Measurements from ENCODE around the gene PGAM5. TPM values are rescaled to one million over a fixed set of nuclear protein-coding genes. Genes with fewer than 3 reads are reported as not detected.
"Not testable (repeated sequence)": the region's sequence is repeated elsewhere in the genome, so short reads cannot be mapped to it uniquely, and the experiment has no call there.

Gene PGAM5
- total and polyA plus RNA-seq, 2 of the 4 experiments (the other 2 are of a cell fraction), result 25.2 to 37.8 TPM

GRCh38 chr12:132748319-132748718 lies 37.7 kb downstream of the PGAM5 start:
- WGBS, 2 experiments (ENCODE audit: extremely low coverage in 2 of 2, insufficient read length in 1 of 2), result 92% methylated on average over 10 of the region's 10 CpGs; no CpG with 5 or more reads in 1 of the 2 experiments
- Histone ChIP-seq H3K4me1 (ENCODE audit: control insufficient read depth, insufficient read depth, low read length) (peaks cover 5% of the 10 kb centered on the region; the same call in 1 of the 2 replicates), H4K91ac (ENCODE audit: insufficient read depth, low read depth, low read length) (no peak overlapping the region), H3K27me3 (ENCODE audit: control insufficient read depth, insufficient read depth, low read length) (no peaks in the 10 kb centered on the region), H3K56ac (ENCODE audit: extremely low read depth, insufficient read depth, low read length) (no peak overlapping the region), H2BK5ac (ENCODE audit: low read depth, low read length, poor library complexity, severe bottlenecking) (no peak overlapping the region), H3K4me3 (ENCODE audit: insufficient read depth, low read depth, low read length) (no peak overlapping the region), H3K4ac (ENCODE audit: low read depth, low read length) (no peak overlapping the region), H4K20me1 (ENCODE audit: insufficient read depth, low read length) (peaks cover 82% of the 10 kb centered on the region), H4K5ac (ENCODE audit: low read depth, low read length) (no peak overlapping the region), H2AK9ac (replicated peaks; ENCODE audit: low read depth, low read length, poor library complexity) (no peak overlapping the region), H3K23ac (ENCODE audit: low read depth, low read length) (no peak overlapping the region), H2AFZ (replicated peaks; ENCODE audit: low read length, poor library complexity) (no peak overlapping the region), H2AK5ac (ENCODE audit: low read depth, low read length) (no peak overlapping the region), H2BK20ac (ENCODE audit: low read depth, low read length) (no peak overlapping the region), H3K18ac (ENCODE audit: low read depth, low read length) (no peak overlapping the region), H3K9me1 (ENCODE audit: insufficient read depth, low read length) (peaks cover 3% of the 10 kb centered on the region; the same call in 1 of the 2 replicates), H3K36me3 (ENCODE audit: control insufficient read depth, insufficient read depth, low read length) (peaks cover 69% of the 10 kb centered on the region), H2BK15ac (ENCODE audit: low read depth, low read length) (no peak overlapping the region), H3K9me3 (ENCODE audit: control insufficient read depth, insufficient read depth, low read length) (no peaks in the 10 kb centered on the region), H3K79me1 (ENCODE audit: low read depth in 1 of 2, low read length in 2 of 2) (peaks cover 35 to 76% of the 10 kb centered on the region in 2 experiments), H4K8ac (ENCODE audit: low read depth in 2 of 2, low read length in 2 of 2) (no peak overlapping the region), H3K9ac (ENCODE audit: low read depth, low read length) (no peak overlapping the region), H3K27ac (ENCODE audit: insufficient read depth, low read length) (no peak overlapping the region), H3K14ac (replicated peaks; ENCODE audit: low read depth, low read length) (no peak overlapping the region), H3K4me2 (ENCODE audit: low read depth, low read length) (no peak overlapping the region), H2BK120ac (ENCODE audit: low read depth, low read length) (no peak overlapping the region)
- no peak for ATAC-seq (ENCODE audit: low read depth)
- no peak for TF ChIP-seq CHD1 (IDR thresholded peaks at IDR 0.05; ENCODE audit: low read depth, low read length)
- TF ChIP-seq POLR2A (IDR thresholded peaks at IDR 0.05; ENCODE audit: low read depth, low read length), result no peak
- no peak for TF ChIP-seq FOS (IDR thresholded peaks at IDR 0.05; ENCODE audit: low read depth, low read length)
- no peak for TF ChIP-seq BHLHE40 (IDR thresholded peaks at IDR 0.05; ENCODE audit: low read depth, low read length)
- TF ChIP-seq MAZ (IDR thresholded peaks at IDR 0.05; ENCODE audit: borderline replicate concordance, low read depth, low read length), result no peak
- no peak for TF ChIP-seq RCOR1 (IDR thresholded peaks at IDR 0.05; ENCODE audit: insufficient replicate concordance, low read length)
- no peak for TF ChIP-seq NFE2L2 (IDR thresholded peaks at IDR 0.05; ENCODE audit: low read depth, low read length)
- TF ChIP-seq MXI1 (IDR thresholded peaks at IDR 0.05; ENCODE audit: borderline replicate concordance, low read depth, low read length), result no peak
- BruUV-seq (replicated peaks), result no TSS peak
- ChIA-PET CTCF (no interaction called here), POLR2A (ENCODE audit: unreplicated experiment) (no interaction called here)
- no peak for DNase-seq
- intact Hi-C loops (cut with micrococcal nuclease) (no loop called here), dilution Hi-C loops (cut with HindIII; ENCODE audit: low sequenced_read_pairs, unreplicated experiment) (no loop called here), in situ Hi-C loops (cut with MboI; ENCODE audit: low sequenced_read_pairs) (no loop called here)

- peaks cover 87% of the 10 kb centered on the region for H4K20me1 ChIP-seq (ENCODE audit: insufficient read depth, low read length)
- H4K91ac ChIP-seq (ENCODE audit: insufficient read depth, low read depth, low read length); BruUV-seq (replicated peaks); H4K5ac ChIP-seq (ENCODE audit: low read depth, low read length); H3K14ac ChIP-seq (replicated peaks; ENCODE audit: low read depth, low read length); H2AK9ac ChIP-seq (replicated peaks; ENCODE audit: low read depth, low read length, poor library complexity); H2BK15ac ChIP-seq (ENCODE audit: low read depth, low read length); in situ Hi-C loops (cut with MboI; ENCODE audit: low sequenced_read_pairs); dilution Hi-C loops (cut with HindIII; ENCODE audit: low sequenced_read_pairs, unreplicated experiment); H3K9ac ChIP-seq (ENCODE audit: low read depth, low read length); H3K9me3 ChIP-seq (ENCODE audit: control insufficient read depth, insufficient read depth, low read length); H3K4me1 ChIP-seq (ENCODE audit: control insufficient read depth, insufficient read depth, low read length); CTCF ChIA-PET; H2AFZ ChIP-seq (replicated peaks; ENCODE audit: low read length, poor library complexity); H2BK5ac ChIP-seq (ENCODE audit: low read depth, low read length, poor library complexity, severe bottlenecking); H2BK120ac ChIP-seq (ENCODE audit: low read depth, low read length); H3K27ac ChIP-seq (ENCODE audit: insufficient read depth, low read length); H4K8ac ChIP-seq (ENCODE audit: low read depth in 2 of 2, low read length in 2 of 2); H3K23ac ChIP-seq (ENCODE audit: low read depth, low read length); H3K4me2 ChIP-seq (ENCODE audit: low read depth, low read length); H3K27me3 ChIP-seq (ENCODE audit: control insufficient read depth, insufficient read depth, low read length); H3K9me1 ChIP-seq (ENCODE audit: insufficient read depth, low read length); H2AK5ac ChIP-seq (ENCODE audit: low read depth, low read length); DNase-seq; intact Hi-C loops (cut with micrococcal nuclease); H2BK20ac ChIP-seq (ENCODE audit: low read depth, low read length); ATAC-seq (ENCODE audit: low read depth); H3K4me3 ChIP-seq (ENCODE audit: insufficient read depth, low read depth, low read length); H3K18ac ChIP-seq (ENCODE audit: low read depth, low read length); POLR2A ChIA-PET (ENCODE audit: unreplicated experiment); H3K56ac ChIP-seq (ENCODE audit: extremely low read depth, insufficient read depth, low read length); H3K4ac ChIP-seq (ENCODE audit: low read depth, low read length): not testable (repeated sequence)
- peaks cover 19 to 49% of the 10 kb centered on the region in 2 experiments for H3K79me1 ChIP-seq (ENCODE audit: low read depth in 1 of 2, low read length in 2 of 2)
- WGBS, 2 experiments (ENCODE audit: extremely low coverage in 2 of 2, insufficient read length in 1 of 2), result 97% methylated on average over 3 of the region's 7 CpGs; no CpG with 5 or more reads in 1 of the 2 experiments
- H3K36me3 ChIP-seq (ENCODE audit: control insufficient read depth, insufficient read depth, low read length), result peaks cover 38% of the 10 kb centered on the region
Observed at GRCh38 chr12:132753670-132754069, 43.0 kb downstream of the PGAM5 start.
